Muscle of leg (tissue), 11 donors: ENCODE data around the gene TCIRG1. TPM values are rescaled to one million over a fixed set of nuclear protein-coding genes. Genes with fewer than 3 reads are reported as not detected.

Experiments
- DNase-seq: peaks from one replicate; pipeline ENCODE4 v3.0.0; 2013
- H3K27ac ChIP-seq: one replicate; pipeline ENCODE4 v1.5.1; 2013; ENCODE audit warnings: mild to moderate bottlenecking, low read length, control low read depth
- H3K27me3 ChIP-seq: one replicate; pipeline ENCODE4 v1.6.1; 2013; ENCODE audit warnings: low read length; ENCODE audit not compliant: control insufficient read depth, insufficient read depth
- H3K36me3 ChIP-seq: one replicate; pipeline ENCODE4 v1.6.1; 2013; ENCODE audit warnings: low read length; ENCODE audit not compliant: control insufficient read depth, insufficient read depth
- H3K4me1 ChIP-seq: one replicate; pipeline ENCODE4 v1.6.1; 2013; ENCODE audit warnings: low read length; ENCODE audit not compliant: control insufficient read depth, insufficient read depth
- H3K4me3 ChIP-seq: one replicate; pipeline ENCODE4 v1.5.1; 2013; ENCODE audit warnings: low read length, control low read depth
- H3K9me3 ChIP-seq: replicated peaks from 2 replicates; pipeline ENCODE4 v1.6.1; 2013; ENCODE audit warnings: low read depth, low read length; ENCODE audit not compliant: control insufficient read depth
- WGBS: methylation state at CpG from one replicate; pipeline ENCODE4 v1.1.5; 2013; ENCODE audit warnings: missing lambda C conversion rate; ENCODE audit not compliant: insufficient coverage; 5-methylcytosine and 5-hydroxymethylcytosine counted together
- polyA plus RNA-seq, 8 donors: library from polyadenylated mRNA; unstranded; fragments of 120-200 nt; gene quantifications; one replicate each; pipeline versions ENCODE4 v1.2.1 to v1.2.3, GENCODE V29; 2013; ENCODE audit warnings: inconsistent platforms in 1 of 8, low replicate concordance in 1 of 8; ENCODE audit not compliant: insufficient read length in 8 of 8, insufficient read depth in 1 of 8
- total RNA-seq: library from RNA; stranded (reverse); fragments of 120-200 nt; gene quantifications from one replicate; pipeline ENCODE4 v1.2.4, GENCODE V29; 2013

Gene TCIRG1
- total and polyA plus RNA-seq, 9 donors, result 21.8 to 35.2 (median 27.6) TPM

- Histone ChIP-seq H3K4me3 (peak overlapping the region; percentile 15), H3K27me3 (no peaks in the 10 kb centered on the region), H3K4me1 (peaks cover 56% of the 10 kb centered on the region), H3K36me3 (peaks cover 11% of the 10 kb centered on the region), H3K27ac (peak overlapping the region; percentile 62), H3K9me3 (no peaks in the 10 kb centered on the region)
- peak; percentile 86 for DNase-seq
- 37% methylated on average over 32 of the region's 36 CpGs for WGBS
These were observed 4.7 kb downstream of the TCIRG1 start for GRCh38 chr11:68043349-68044144.

GRCh38 chr11:68044145-68044813, 5.5 kb downstream of the TCIRG1 start:
- peaks cover 14% of the 10 kb centered on the region for H3K36me3 ChIP-seq
- H3K9me3 ChIP-seq, result no peaks in the 10 kb centered on the region
- 69% methylated on average over 24 of the region's 24 CpGs for WGBS
- DNase-seq, result peak; percentile 13
- peak overlapping the region; percentile 15 for H3K4me3 ChIP-seq
- H3K4me1 ChIP-seq, result peaks cover 50% of the 10 kb centered on the region
- no peaks in the 10 kb centered on the region for H3K27me3 ChIP-seq
- H3K27ac ChIP-seq, result no peak overlapping the region

GRCh38 chr11:68044898-68045351, 6.1 kb downstream of the TCIRG1 start:
- Histone ChIP-seq H3K27me3 (no peaks in the 10 kb centered on the region), H3K36me3 (peaks cover 19% of the 10 kb centered on the region), H3K4me1 (peaks cover 44% of the 10 kb centered on the region), H3K4me3 (no peak overlapping the region), H3K9me3 (no peaks in the 10 kb centered on the region), H3K27ac (no peak overlapping the region)
- no peak for DNase-seq
- 86% methylated on average over 7 of the region's 18 CpGs for WGBS

GRCh38 chr11:68047437-68048290, 8.8 kb downstream of the TCIRG1 start:
- peak; percentile 14 for DNase-seq
- Histone ChIP-seq H3K27me3 (no peaks in the 10 kb centered on the region), H3K4me3 (no peak overlapping the region), H3K4me1 (peaks cover 26% of the 10 kb centered on the region), H3K9me3 (no peaks in the 10 kb centered on the region), H3K36me3 (peaks cover 29% of the 10 kb centered on the region), H3K27ac (no peak overlapping the region)
- WGBS, result 77% methylated on average over 34 of the region's 37 CpGs

GRCh38 chr11:68048681-68049508, 10.1 kb downstream of the TCIRG1 start:
- Histone ChIP-seq H3K27me3 (no peaks in the 10 kb centered on the region), H3K36me3 (peaks cover 36% of the 10 kb centered on the region), H3K4me1 (peaks cover 14% of the 10 kb centered on the region), H3K9me3 (no peaks in the 10 kb centered on the region), H3K27ac (no peak overlapping the region), H3K4me3 (no peak overlapping the region)
- WGBS, result 85% methylated on average over 27 of the region's 35 CpGs
- DNase-seq, result no peak

- DNase-seq, result no peak
- H3K27ac ChIP-seq, result no peak overlapping the region
- no peaks in the 10 kb centered on the region for H3K9me3 ChIP-seq
- no peaks in the 10 kb centered on the region for H3K27me3 ChIP-seq
- no peak overlapping the region for H3K4me3 ChIP-seq
- 82% methylated on average over 40 of the region's 40 CpGs for WGBS
- H3K4me1 ChIP-seq, result peaks cover 8% of the 10 kb centered on the region
- H3K36me3 ChIP-seq, result peaks cover 31% of the 10 kb centered on the region
These were observed 10.9 kb downstream of the TCIRG1 start for GRCh38 chr11:68049509-68050370.

GRCh38 chr11:68050371-68050841, 11.6 kb downstream of the TCIRG1 start:
- Histone ChIP-seq H3K4me3 (no peak overlapping the region), H3K27ac (no peak overlapping the region), H3K27me3 (no peaks in the 10 kb centered on the region), H3K4me1 (peaks cover 8% of the 10 kb centered on the region), H3K9me3 (no peaks in the 10 kb centered on the region), H3K36me3 (peaks cover 27% of the 10 kb centered on the region)
- 90% methylated on average over 12 of the region's 18 CpGs for WGBS
- no peak for DNase-seq

- no peak overlapping the region for H3K4me3 ChIP-seq
- peak; percentile 40 for DNase-seq
- H3K27me3 ChIP-seq, result no peaks in the 10 kb centered on the region
- H3K27ac ChIP-seq, result no peak overlapping the region
- peaks cover 8% of the 10 kb centered on the region for H3K4me1 ChIP-seq
- peaks cover 27% of the 10 kb centered on the region for H3K36me3 ChIP-seq
- 58% methylated on average over 12 of the region's 14 CpGs for WGBS
- no peaks in the 10 kb centered on the region for H3K9me3 ChIP-seq
These were observed 12.6 kb downstream of the TCIRG1 start for GRCh38 chr11:68051191-68052136.
